NCI-H2227 (cell line): Measurements from ENCODE around the gene PTCH2.
"Not testable (repeated sequence)": the region's sequence is repeated elsewhere in the genome, so short reads cannot be mapped to it uniquely, and the experiment has no call there.

ENCODE experiments used
- DNase-seq: peaks from one replicate; lab custom pipeline; 2025; ENCODE audit not compliant: unreplicated experiment; lab: John Stamatoyannopoulos, UW

Gene PTCH2

DNA sequence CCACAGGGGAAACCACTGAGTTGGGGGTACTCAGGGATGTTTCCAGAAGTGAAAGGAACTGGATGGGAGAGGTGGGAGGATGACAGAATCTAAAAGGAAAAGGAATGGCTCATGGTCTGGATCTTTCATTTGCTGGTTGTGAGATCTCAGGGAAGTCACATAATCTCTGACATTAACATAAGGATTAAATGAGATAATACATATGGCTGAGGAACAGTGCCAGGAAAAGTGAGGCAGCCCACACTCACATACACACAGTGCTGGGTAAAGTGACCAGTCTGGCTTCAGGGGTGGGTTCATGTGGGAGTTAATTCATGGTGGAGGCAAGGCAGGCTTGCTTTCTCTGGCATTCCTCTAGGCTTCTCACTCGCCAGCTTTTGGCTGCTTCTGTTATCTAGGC lies 3.9 kb upstream of the PTCH2 start:
- no peak for DNase-seq

DNA sequence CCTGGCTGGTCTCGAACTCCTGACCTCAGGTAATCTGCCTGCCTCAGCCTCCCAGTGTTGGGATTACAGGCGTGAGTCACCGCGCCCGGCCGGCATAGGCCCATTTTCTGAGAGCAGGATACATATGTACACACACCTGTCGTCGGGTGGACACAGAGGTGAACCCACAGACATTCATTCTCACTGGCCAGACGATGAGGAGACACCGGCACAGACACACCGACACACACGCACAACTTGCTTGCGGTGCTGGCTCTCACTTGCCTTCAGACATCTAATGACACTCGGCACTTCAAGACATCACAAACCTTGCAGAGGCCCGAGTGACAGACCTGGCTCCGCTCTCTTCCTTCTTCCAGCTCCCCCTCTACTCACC lies 579 bp downstream of the PTCH2 start:
- peak; percentile 53 for DNase-seq

DNA sequence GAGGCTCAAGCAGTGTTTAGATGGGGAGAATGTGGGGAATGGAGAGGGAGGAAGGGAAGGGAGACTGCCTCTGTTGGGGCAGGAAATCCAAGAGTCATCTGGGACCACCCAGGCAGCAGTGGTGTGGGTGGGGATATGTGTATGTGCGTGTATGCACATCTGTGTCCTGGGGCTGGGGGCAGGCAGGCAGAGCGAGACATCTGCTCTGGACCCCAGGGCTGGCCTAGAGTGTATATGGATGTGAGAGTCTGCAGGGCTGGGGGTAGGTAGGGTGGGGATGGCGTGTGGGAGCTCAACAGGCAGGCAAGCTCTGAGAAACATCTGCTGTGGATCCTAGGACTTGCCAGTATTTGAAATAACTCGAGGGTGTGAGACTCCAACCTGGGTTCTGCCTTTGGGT lies 3.5 kb downstream of the PTCH2 start:
- DNase-seq: no peak

DNA sequence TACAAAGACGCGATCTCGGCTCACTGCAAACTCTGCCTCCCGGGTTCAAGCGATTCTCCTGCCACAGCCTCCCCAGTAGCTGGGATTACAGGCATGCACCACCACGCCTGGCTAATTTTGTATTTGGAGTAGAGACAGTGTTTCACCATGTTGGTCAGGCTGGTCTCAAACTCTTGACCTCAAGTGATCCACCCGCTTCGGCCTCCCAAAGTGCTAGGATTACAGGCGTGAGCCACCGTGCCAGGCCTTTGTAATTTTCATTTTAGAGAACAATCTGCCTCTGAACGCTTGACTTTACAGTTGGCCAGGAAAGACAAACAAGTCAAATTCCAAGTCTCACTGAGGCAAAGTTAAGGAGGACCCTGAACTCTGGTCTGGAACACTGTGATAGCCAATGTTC lies 4.8 kb downstream of the PTCH2 start:
- DNase-seq: not testable (repeated sequence)

DNA sequence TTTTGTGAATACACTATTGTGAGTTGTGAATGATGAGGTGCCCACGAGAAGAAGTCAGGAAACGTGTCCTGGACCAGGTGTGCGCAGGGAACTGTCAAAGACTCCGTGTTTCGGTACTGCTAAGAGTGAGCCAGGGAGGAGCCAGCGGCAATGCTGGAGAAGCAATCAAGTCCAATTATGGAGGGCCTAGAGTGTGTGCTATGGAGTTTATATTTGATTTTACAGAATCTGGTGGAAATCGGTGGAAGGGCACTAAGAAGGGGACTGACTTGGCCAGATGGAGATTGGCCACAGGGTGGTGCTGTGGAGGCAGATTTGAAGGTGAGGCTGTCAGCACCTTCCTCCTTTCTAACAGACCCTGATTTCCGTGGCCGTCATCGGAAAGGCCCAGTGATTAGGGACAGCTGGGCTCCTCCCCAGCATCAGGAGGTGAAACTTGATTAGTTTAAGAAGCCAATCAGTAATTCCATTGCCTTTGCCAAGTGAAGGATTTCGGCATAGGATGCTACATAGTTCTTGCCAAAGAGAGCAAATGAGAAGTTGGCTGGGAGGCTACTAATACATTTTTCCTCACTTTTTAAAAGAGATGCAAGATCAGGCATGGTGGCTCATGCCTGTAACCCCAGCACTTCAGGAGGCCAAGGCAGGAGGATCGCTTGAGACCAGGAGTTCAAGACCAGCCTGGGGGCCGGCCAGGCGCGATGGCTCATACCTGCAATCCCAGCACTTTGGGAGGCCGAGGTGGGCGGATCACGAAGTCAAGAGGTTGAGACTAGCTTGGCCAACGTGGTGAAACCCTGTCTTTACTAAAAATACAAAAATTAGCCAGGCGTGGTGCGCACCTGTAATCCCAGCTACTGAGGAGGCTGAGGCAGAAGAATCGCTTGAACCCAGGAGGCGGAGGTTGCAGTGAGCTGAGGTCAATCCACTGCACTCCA lies 7.0 kb downstream of the PTCH2 start:
- peak; percentile 82 for DNase-seq

DNA sequence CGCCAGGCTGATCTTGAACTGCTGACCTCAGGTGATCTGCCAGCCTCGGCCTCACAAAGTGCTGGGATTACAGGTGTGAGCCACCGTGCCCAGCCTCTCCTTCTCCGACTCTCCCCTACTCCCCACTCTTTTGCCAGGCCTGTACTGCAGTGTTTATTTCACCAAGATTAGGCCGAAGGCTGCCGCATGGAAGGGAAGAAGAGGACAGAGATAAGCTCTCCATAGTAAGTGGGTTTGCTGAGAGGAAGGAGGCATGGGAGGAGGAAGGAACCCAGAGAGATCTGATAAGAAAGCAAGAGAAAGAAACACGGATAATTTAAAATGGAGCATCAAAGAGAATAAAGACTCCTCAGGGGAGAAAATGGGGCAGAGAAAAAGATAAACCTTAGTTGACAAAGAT lies 8.7 kb downstream of the PTCH2 start:
- DNase-seq: no peak

DNA sequence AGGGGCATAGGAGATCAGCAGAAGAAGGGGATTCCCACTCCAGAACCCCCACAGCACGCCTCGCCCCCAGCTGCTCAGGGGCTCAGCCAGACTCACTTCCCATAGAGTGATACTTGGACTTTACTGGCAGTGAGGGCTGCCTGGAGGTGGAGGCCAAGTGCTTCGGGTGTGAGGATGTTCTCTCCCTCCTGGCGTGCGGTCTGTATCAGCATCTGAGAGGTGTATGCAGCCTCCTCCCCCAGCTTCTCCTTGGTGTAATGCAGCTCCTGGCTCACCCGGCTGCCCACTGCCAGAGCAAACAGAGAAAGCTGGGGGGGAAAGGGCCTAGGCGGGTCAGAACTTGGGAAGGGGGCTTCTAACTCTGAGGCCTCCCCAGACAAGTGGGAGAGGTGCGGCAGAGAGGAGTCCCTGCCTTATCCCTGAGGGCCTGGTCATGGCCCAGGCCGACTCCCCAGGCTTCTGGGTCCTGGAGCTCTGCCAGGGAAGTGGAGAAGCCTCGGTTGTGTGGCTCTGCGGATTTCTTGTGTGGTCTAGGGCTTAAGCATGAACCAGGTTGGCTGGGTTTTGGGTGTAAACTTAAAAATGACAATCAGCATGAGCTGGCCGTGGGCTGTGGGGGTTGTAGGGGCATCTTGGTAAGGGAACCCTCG lies 10.9 kb downstream of the PTCH2 start:
- no peak for DNase-seq

DNA sequence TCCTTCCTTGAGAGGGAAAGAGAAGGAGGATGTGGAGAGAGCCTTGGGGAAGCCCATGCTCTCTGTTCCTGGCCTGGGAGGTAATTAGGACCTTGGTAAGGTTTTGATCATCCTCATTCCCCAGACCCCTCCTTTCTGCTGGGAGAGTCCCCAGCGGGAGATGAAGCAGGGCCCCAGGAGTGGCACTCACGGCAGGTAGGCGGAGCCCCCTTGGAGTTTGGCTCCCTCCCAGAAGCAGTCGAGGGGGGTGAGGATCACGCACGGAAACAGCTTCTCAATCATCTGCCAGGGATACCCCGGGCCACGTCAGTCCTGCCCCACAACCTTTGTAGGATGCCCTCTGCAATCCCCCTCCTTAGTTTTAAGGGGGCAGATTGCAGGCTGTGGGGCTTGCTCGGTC lies 11.5 kb downstream of the PTCH2 start:
- DNase-seq: peak; percentile 32

DNA sequence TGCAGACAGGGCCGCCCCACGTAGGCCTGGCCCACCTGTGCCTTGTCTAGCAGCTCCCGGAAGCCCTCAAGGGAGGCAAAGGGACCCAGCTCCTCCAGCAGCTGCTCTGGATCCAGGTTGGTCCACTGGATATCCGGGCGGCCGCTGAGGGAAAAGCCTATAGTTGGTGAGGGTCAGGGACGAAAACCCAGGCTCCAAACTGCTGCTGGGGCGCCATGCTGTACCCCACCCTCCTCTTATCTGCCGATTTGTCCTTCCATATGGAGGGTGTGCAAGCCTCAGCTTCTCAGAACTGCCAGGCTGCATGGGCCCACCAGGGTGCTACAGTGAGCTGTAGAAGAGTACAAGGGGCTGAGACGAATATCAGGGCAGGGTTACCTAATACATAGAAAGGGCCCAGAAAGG lies 12.2 kb downstream of the PTCH2 start:
- no peak for DNase-seq

DNA sequence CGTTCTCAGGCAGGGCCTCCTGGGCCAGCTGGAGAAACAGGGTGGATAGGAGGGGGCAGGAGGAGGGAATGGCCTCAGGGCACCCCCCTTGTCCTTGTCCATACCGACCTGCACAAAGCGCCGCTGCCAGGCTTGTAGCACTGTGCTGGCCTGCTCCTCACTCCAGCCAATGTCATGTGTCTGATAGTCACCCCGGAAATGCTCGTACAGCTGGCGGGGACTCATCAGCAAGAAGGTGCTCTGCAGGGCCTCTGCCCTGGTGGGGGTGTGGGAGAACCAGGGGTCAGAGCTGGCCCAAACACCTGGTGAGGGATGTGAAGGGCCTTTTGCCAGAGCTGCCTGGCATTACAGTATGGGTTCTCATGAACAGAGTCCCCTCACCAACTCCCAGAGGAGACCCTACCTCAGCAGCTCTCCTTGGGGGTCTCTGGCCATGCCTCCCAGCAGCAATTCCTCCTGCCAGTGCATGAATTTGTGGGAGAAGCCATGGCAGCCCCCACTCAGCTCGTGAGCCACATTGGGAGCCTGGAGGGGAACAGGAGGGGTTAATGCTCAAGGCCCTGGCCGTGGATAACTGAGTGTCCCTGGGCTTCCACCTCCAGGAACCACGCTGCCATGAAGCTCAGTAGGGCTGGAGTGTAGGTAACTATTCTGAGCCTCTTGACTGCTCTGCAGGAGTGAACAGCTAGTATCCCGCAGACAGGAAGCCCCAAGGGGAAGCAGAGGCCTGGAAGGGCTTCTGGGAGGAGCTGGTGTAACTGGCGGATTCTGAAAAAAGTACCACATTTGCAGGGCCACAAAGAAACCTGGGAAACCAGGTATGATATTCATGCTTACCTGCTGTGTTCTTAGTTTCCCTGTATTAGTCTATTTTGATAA lies 13.3 kb downstream of the PTCH2 start:
- DNase-seq: no peak

DNA sequence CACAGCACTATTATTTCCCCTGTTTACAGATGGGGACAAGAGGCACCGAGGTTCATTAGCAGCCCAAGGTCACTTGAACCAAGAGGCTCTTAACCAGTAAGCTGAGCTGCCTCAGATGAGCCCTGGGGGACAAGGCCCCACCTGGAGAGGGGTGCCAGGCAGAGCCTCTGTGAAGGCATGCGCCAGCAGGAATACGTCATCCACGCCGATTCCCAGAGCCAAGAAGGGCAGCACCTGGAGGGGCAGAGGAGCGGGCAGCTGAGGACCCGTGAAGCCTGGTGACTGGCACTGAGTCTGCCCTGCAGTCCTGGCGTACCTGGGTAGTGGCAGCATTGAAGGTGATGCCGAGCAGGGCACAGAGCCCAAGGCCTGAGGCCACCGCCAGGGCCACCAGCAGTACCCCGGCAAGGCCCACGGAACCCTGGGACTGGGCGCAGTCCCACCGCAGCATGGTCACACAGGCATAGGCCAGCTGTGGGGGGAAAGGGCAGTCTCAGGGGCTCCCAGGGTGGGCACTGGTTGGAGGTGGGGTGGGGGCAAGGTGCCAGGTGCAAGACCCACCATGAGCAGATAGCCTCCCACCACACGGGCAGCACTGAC lies 14.1 kb downstream of the PTCH2 start:
- DNase-seq: no peak

DNA sequence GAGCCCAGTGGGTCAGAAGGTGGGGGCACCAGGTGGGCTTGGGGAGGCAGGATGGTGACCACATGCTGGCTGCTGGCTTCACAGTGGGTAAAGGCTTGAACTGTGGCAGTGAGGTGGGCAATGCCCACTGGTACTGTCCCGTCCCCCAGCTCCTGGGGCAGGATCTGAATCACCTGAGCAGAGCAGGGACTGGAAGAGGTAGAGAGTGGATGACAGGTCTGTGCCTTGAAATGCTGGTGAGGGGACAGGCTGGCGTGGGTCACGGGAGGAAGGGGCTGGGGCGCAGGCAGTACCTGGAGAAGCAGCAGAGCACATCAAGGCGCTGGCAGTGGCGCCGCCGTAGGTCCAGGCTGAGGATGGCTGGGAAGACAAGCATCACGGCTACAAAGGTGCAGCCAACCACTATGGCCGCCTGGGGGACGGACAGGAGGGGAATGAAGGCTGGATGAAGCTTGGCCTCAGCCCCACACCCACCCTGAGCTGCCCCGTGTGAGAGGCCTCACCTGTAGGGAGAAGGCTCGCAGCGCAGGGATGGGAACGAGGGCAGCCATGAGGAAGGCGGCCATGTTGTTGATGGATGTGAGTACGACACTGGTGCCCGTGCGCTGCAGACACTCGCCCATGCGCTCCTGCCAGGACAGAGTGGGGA lies 14.9 kb downstream of the PTCH2 start:
- DNase-seq: no peak

DNA sequence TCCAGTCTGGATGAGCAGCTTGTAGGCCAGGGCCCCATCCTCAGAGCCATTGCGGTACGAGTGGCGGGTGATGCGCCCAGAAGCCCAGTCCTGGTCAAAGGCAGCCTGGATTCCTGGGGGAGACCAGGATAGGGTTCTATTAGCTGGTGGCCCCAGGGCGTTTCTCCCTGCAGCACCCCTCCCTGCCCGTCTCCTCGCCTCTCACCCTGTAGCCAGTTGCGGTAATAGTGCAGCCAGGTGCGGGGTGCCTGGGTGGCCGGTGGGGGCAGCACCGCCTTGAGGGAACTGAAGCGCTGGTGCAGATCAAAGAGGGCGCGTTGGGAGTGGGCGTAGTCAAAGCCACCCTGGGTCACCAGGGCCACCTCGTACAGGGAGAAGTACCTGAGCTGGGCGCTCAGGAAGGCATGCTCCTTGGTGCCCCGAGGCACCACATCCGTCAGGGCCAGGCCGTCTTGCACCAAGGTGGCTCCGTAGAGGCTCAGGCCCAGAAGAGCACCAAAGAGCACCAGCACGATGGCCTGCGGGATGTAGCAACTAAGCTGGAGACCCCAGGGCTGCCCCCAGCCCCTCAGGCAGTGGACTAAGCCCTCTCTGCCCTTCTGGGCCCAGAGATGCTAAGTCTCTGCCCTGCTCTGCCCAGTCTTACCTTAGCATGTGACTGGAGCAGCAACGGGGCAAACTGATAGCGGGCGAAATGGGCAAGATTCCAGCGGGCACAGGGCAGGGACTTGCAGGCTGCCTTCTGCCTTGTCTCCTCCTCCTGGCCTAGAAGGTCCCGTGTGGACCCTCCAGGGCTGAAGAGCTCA lies 15.7 kb downstream of the PTCH2 start:
- no peak for DNase-seq

DNA sequence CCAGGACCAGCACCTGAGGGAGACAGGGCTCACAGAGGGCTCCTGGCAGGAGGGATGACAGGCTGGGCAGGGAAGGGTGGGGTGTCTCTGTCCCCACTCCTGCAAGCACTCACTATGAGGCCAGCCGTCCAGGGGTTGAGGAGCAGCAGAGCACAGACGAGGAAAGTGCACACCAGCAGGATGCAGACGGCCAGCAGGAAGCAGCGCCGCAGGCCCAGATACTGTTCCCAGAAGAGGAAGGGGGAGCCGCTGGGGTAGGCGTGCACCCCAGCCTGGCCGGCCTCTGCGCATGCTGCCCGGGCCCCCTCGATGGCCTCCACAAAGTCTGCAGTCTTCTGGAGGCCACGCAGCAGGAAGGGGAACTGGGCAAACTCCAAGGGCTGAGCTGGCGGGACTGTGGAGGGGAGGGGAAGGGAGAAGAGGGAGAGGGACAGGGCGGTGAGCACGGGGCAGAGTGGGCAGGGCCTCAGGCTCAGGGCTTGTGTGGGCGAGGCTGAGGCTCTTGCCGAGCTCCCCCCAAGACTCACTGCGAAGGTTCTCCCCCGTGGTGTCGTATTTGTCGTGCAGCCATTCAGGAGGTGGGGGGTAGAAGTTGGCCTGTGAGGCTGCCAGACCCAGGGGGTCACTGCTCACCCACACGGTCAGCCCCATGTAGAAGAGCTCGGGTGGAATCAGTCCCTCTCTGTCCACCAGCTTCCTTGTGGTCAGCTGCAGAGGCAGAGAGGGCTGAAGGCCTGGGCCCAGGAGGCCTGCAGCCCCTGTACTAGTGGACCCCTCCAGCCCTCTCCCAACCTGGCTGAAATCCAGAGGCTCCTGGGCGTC lies 16.5 kb downstream of the PTCH2 start:
- no peak for DNase-seq

DNA sequence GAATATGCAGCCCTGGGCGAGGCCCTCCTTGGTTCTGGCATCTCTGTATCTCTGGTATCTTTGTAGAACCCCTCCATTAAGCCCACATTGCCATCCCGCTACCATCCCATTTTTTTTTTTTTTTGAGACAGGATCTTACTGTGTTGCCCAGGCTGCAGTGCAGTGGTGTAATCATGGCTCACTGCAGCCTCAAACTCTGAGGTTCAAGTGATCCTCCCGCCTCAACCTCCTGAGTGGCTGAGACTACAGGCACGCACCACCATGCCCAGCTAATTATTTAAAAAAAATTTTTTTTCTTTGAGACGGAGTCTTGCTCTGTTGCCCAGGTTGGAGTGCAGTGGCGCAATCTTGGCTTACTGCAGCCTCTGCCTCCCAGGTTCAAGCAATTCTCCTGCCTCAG lies 18.7 kb downstream of the PTCH2 start:
- DNase-seq: not testable (repeated sequence)

DNA sequence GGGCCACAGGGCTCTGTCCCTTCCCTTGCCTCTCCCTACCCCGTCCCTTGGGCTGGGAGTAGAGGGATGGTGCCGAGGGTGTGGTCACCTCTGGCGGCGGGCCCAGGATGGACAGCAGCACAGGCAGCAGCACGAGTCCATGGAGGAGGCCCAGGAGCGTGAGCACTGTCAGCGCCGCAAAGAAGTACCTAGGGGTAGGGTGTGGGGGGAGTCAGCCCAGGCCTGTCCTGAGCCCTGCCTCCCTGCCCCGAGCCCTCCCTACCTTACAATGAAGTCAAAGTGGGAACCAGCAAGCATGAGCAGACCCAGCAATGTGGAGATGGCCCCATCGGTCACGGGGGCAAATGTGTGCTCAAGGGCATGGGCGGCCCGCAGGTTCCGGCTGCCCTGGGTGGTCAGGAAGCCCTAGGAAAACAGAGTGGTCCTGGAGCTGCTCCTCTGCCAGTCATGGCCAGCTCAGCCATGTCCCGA lies 20.0 kb downstream of the PTCH2 start:
- no peak for DNase-seq

DNA sequence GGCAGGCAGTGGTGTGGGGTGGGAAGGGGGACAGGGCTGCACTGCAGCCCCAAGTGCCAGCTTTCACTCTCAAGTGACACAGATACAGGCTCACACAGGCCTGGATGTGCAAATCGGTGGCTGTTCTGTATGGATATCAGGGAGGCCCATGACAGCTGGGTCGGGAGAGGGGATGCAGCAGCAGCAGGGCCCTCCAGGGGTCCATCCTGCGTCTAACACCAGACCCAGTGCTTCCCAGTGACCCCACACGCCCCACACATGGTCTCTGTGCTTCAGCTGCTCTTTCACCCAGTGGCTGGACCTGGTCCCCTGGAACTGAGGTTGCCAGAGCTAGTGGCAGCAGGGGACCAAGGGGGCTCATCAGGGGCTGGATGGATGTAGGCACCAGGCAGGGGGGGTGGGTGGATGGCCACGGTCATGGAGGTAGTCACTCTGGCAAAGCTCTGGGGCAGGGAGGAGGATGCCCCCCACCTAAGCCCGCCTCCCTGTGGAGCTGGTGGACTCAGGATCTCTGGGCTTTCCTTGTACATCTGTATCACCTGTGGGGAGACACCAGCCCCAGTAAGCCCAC lies 20.8 kb downstream of the PTCH2 start:
- DNase-seq: no peak

DNA sequence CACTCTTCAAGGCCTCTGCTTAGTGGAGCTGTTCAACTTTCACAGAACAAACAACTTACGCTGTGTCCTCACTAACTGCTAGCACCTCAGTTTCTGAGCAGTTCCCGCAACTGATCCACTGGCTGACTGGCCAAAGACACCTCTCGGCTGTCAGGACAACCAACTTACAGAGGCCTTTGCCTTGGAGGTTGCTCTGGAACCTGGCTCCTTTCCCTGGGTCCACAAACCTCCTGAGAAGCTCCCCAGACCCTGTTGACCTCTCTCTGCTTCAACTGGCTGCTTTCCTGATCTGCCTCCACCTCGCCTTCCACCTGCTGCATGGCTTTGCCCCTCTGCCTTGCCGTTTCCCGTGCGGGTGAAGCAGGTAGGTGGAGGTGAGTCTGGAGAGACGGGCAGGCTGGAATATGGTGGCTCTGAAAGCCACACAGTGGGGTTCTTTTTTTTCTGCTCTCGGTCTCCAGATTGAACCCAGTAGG lies 21.8 kb downstream of the PTCH2 start:
- DNase-seq: no peak
